H1 (cell line): Measurements from ENCODE around the gene CELF1. TPM values are rescaled to one million over a fixed set of nuclear protein-coding genes. Genes with fewer than 3 reads are reported as not detected.

Source experiments
- CTCF ChIA-PET: fragments of 300-600 bp; sonication (Branson Sonifier 250); formaldehyde crosslinking; loops from one replicate; lab custom pipeline; 2021; ENCODE audit not compliant: partially characterized antibody; lab: Charles Lee
- POLR2A ChIA-PET: fragments of 300-600 bp; sonication (Branson Sonifier 250); formaldehyde crosslinking; loops from one replicate; lab custom pipeline; 2021; ENCODE audit warnings: inconsistent platforms; ENCODE audit not compliant: partially characterized antibody; lab: Charles Lee
- DNase-seq, 2 experiments: peaks; one replicate each; pipeline versions ENCODE4 v3.0.0 to v3.0.0-alpha.2; 2010 to 2022; ENCODE audit warnings: low spot score in 2 of 2, low read depth in 1 of 2, mixed read lengths in 1 of 2
- FAIRE-seq: peaks from 2 replicates; lab custom pipeline; 2011; peaks lifted over from hg19 to GRCh38; lab: Jason Lieb, UNC
- H2AFZ ChIP-seq: 2 replicates; pipeline ENCODE4 v1.8.1; 2012; ENCODE audit warnings: low read length, inconsistent platforms
- H2AK5ac ChIP-seq: 2 replicates; pipeline ENCODE4 v1.6.1; 2013; ENCODE audit warnings: low read depth, low read length
- H2BK120ac ChIP-seq: replicated peaks from 2 replicates; pipeline ENCODE3; 2013; ENCODE audit warnings: low read depth, low read length, inconsistent platforms
- H2BK12ac ChIP-seq: 2 replicates; pipeline ENCODE4 v1.6.1; 2013; ENCODE audit warnings: low read depth, low read length
- H2BK15ac ChIP-seq: 2 replicates; pipeline ENCODE4 v1.6.1; 2013; ENCODE audit warnings: low read length
- H2BK20ac ChIP-seq: 2 replicates; pipeline ENCODE4 v1.6.1; 2013; ENCODE audit warnings: low read length
- H2BK5ac ChIP-seq: 2 replicates; pipeline ENCODE4 v1.6.1; 2013; ENCODE audit warnings: low read depth, low read length
- H3K14ac ChIP-seq: 2 replicates; pipeline ENCODE4 v1.6.1; 2013; ENCODE audit warnings: inconsistent platforms; ENCODE audit not compliant: insufficient read length
- H3K18ac ChIP-seq: 2 replicates; pipeline ENCODE4 v1.6.1; 2013; ENCODE audit warnings: low read length; ENCODE audit errors: extremely low read depth
- H3K23ac ChIP-seq: 2 replicates; pipeline ENCODE4 v1.6.1; 2013; ENCODE audit warnings: inconsistent platforms; ENCODE audit not compliant: insufficient read length
- H3K23me2 ChIP-seq: 2 replicates; pipeline ENCODE4 v1.6.1; 2013; ENCODE audit warnings: low read depth, low read length
- H3K27ac ChIP-seq: 2 replicates; pipeline ENCODE4 v1.6.1; 2011; ENCODE audit warnings: low read depth, low read length, inconsistent platforms
- H3K27me3 ChIP-seq, 4 experiments: replicated peaks in 1 of 4; 1 replicate in 1 of 4; 2 replicates in 3 of 4; pipeline versions ENCODE4 v1.6.1 to v1.8.1; 2011 to 2013; ENCODE audit warnings: low read length in 3 of 4, mild to moderate bottlenecking in 3 of 4, inconsistent platforms in 2 of 4, mixed read lengths in 2 of 4, moderate library complexity in 1 of 4; ENCODE audit not compliant: control insufficient read depth in 3 of 4, insufficient read depth in 3 of 4; ENCODE audit errors: extremely low read depth in 1 of 4
- H3K36me3 ChIP-seq, 4 experiments: 2 replicates each; pipeline versions ENCODE4 v1.6.1 to v1.8.1; 2011 to 2013; ENCODE audit warnings: mild to moderate bottlenecking in 4 of 4, low read length in 3 of 4, moderate library complexity in 2 of 4, control low read depth in 1 of 4, inconsistent platforms in 1 of 4; ENCODE audit not compliant: insufficient read depth in 4 of 4, control insufficient read depth in 2 of 4
- H3K4ac ChIP-seq: replicated peaks from 2 replicates; pipeline ENCODE3; 2013; ENCODE audit warnings: low read length, low read depth, mixed read lengths, inconsistent platforms; ENCODE audit not compliant: insufficient read length
- H3K4me1 ChIP-seq, 4 experiments: replicated peaks in 1 of 4; 1 replicate in 1 of 4; 2 replicates in 3 of 4; pipeline versions ENCODE4 v1.6.1 to v1.8.1; 2011 to 2013; ENCODE audit warnings: low read length in 3 of 4, inconsistent platforms in 2 of 4, mixed read lengths in 1 of 4; ENCODE audit not compliant: insufficient read depth in 4 of 4, control insufficient read depth in 3 of 4
- H3K4me2 ChIP-seq, 2 experiments: 2 replicates each; pipeline versions ENCODE4 v1.6.1 to v1.8.1; 2011 to 2013; ENCODE audit warnings: low read depth in 2 of 2, low read length in 2 of 2, control low read depth in 1 of 2, inconsistent platforms in 1 of 2, mild to moderate bottlenecking in 1 of 2; ENCODE audit not compliant: insufficient read depth in 1 of 2
- H3K4me3 ChIP-seq, 4 experiments: fragments of 200-600, 300-600 bp in 1 of 4; sonication (generic), shearing (Covaris generic), sonication (Bioruptor Twin) in 1 of 4; 2 replicates each; pipeline versions ENCODE4 v1.5.1 to v1.8.1; 2011 to 2016; ENCODE audit warnings: low read length in 4 of 4, low read depth in 3 of 4, control low read depth in 2 of 4, inconsistent platforms in 2 of 4, mild to moderate bottlenecking in 2 of 4, mixed read lengths in 1 of 4, moderate library complexity in 1 of 4; ENCODE audit not compliant: insufficient read depth in 2 of 4; ENCODE audit errors: extremely low read depth in 1 of 4
- H3K56ac ChIP-seq: replicated peaks from 2 replicates; pipeline ENCODE3; 2013; ENCODE audit warnings: low read depth, mild to moderate bottlenecking, mixed read lengths, low read length, inconsistent platforms; ENCODE audit not compliant: insufficient read length
- H3K79me1 ChIP-seq: 2 replicates; pipeline ENCODE4 v1.6.1; 2013; ENCODE audit warnings: low read depth, low read length, control low read depth
- H3K79me2 ChIP-seq, 2 experiments: 2 replicates each; pipeline versions ENCODE4 v1.6.1 to v1.8.1; 2012 to 2013; ENCODE audit warnings: low read length in 2 of 2, mild to moderate bottlenecking in 2 of 2, inconsistent platforms in 1 of 2; ENCODE audit not compliant: insufficient read depth in 2 of 2, control insufficient read depth in 1 of 2
- H3K9ac ChIP-seq, 4 experiments: replicated peaks in 1 of 4; 1 replicate in 1 of 4; 2 replicates in 3 of 4; pipeline versions ENCODE4 v1.6.1 to v1.8.1; 2011 to 2013; ENCODE audit warnings: low read depth in 3 of 4, low read length in 3 of 4, control low read depth in 2 of 4, mild to moderate bottlenecking in 2 of 4, moderate library complexity in 2 of 4, inconsistent platforms in 1 of 4; ENCODE audit errors: extremely low read depth in 1 of 4
- H3K9me3 ChIP-seq, 2 experiments: 2 replicates each; pipeline versions ENCODE4 v1.6.1 to v1.8.1; 2012 to 2013; ENCODE audit warnings: mild to moderate bottlenecking in 2 of 2, moderate library complexity in 2 of 2, control low read depth in 1 of 2, inconsistent platforms in 1 of 2, low read depth in 1 of 2, low read length in 1 of 2, mixed read lengths in 1 of 2; ENCODE audit not compliant: insufficient read depth in 2 of 2
- H4K20me1 ChIP-seq, 2 experiments: replicated peaks in 1 of 2; 2 replicates each; pipeline versions ENCODE3 to v1.8.1; 2011 to 2013; ENCODE audit warnings: inconsistent platforms in 2 of 2, low read length in 2 of 2, mild to moderate bottlenecking in 1 of 2; ENCODE audit not compliant: insufficient read depth in 2 of 2, control insufficient read depth in 1 of 2
- H4K5ac ChIP-seq: 2 replicates; pipeline ENCODE4 v1.6.1; 2013; ENCODE audit warnings: low read length, low read depth, mixed read lengths, inconsistent platforms; ENCODE audit not compliant: insufficient read length
- H4K8ac ChIP-seq: 2 replicates; pipeline ENCODE4 v1.8.0; 2013; ENCODE audit warnings: mild to moderate bottlenecking, moderate library complexity, low read length, inconsistent platforms; ENCODE audit not compliant: insufficient read depth; ENCODE audit errors: extremely low read depth
- H4K91ac ChIP-seq: replicated peaks from 2 replicates; pipeline ENCODE3; 2013; ENCODE audit warnings: low read length, mixed read lengths, inconsistent platforms; ENCODE audit not compliant: insufficient read length
- MAFK ChIP-seq: IDR thresholded peaks from 2 replicates; pipeline ENCODE4 v1.6.1; 2012; ENCODE audit warnings: low read depth, mild to moderate bottlenecking, improper control_type of control experiment, low read length
- POLR2AphosphoS5 ChIP-seq: IDR thresholded peaks from 2 replicates; pipeline ENCODE4 v1.6.1; 2011; ENCODE audit warnings: low read depth, low read length
- WGBS, 2 experiments: shearing (Covaris generic) in 1 of 2; methylation state at CpG; one replicate each; pipeline versions ENCODE4 v1.1.6 to v1.1.7; 2013 to 2015; ENCODE audit warnings: low lambda C conversion rate in 2 of 2, mixed read lengths in 2 of 2, inconsistent platforms in 1 of 2, low coverage in 1 of 2, missing lambda C conversion rate in 1 of 2; ENCODE audit not compliant: insufficient replicate concordance in 2 of 2, insufficient coverage in 1 of 2, insufficient read length in 1 of 2; ENCODE audit errors: extremely low coverage in 1 of 2, missing lambda C conversion rate in 1 of 2; 5-methylcytosine and 5-hydroxymethylcytosine counted together
- polyA plus RNA-seq, 7 experiments: library from polyadenylated mRNA; depleted of rRNA in 3 of 7; stranded (reverse) in 5 of 7; unstranded in 2 of 7; fragments of >200 nt in 5 of 7; fragments of 200-250 nt in 2 of 7; gene quantifications; 1 replicate in 5 of 7; 2 replicates in 1 of 7; 4 replicates in 1 of 7; pipeline versions ENCODE4 v1.2.1 to v1.2.3, GENCODE V29; 2011 to 2013; ENCODE audit warnings: missing spikeins in 2 of 7, mixed read lengths in 2 of 7
- total RNA-seq: library from RNA; stranded (reverse); fragmentation: NEBNext Ultra II Directional; extraction: Animal tissue kit (Norgen Biotek cat#: 25700); gene quantifications from 2 replicates; pipeline ENCODE4 v1.2.1, GENCODE V29; 2021

CELF1 gene
- total and polyA plus RNA-seq, 2 of the 8 experiments (the other 6 are each of a cell fraction or from before 2014, with no cell fraction given) = 131 to 197 TPM

DNA sequence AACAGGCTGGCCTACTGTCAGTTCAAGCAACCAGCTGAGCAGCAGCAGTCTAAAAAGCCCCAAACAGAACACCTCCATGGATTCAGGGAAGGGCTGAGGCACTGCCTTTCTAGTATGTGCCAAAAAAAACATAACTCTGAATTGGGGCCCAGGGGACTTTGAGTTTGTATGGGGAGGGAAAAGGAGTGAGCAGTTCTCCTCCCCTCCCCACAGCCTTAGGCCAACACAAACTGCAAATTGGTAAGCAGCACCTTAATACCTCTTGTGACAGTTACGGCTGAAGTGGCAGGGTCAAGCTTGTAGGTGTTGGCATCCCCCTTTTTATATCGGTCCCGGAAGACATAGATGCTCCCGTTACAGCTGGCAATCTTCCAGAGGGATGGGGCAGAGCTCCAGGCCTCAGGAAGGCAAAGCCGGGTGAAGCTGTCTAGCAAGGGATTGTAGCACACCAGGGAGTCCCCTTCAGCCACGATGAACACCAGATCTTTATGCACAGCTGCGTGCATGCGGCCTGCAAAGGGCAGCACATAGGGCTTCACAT is 19.9 kb upstream of the CELF1 start:
- H2AK5ac ChIP-seq = no peak overlapping the region
- H4K5ac ChIP-seq = no peak overlapping the region
- 88% methylated on average over 8 of the region's 8 CpGs; no CpG with 5 or more reads in 1 of the 2 experiments for WGBS, 2 experiments
- POLR2A ChIA-PET = interaction anchor here (0.7 to 4.2 kb wide), 9 partner anchors 9 to 155 kb away, joined by 3 to 25 read pairs (median 5); partner anchors contain the start of genes C1QTNF4, CELF1 and FAM180B
- no peak overlapping the region for H2BK15ac ChIP-seq
- H2BK5ac ChIP-seq = no peak overlapping the region
- H3K79me2 ChIP-seq = peaks cover 0 to 15% of the 10 kb centered on the region in 2 experiments; a peak in 2 of 4 replicates
- peaks cover 0 to 2% (median under 1%) of the 10 kb centered on the region in 4 experiments; a peak in 2 of 7 replicates for H3K4me1 ChIP-seq
- H3K4me3 ChIP-seq = no peak overlapping the region
- no peak overlapping the region for H3K4me2 ChIP-seq
- peaks cover 0 to 8% of the 10 kb centered on the region in 2 experiments for H4K20me1 ChIP-seq
- no peak overlapping the region for H2BK120ac ChIP-seq
- H3K79me1 ChIP-seq = peaks cover 8% of the 10 kb centered on the region; the same call in 1 of the 2 replicates
- no peaks in the 10 kb centered on the region for H3K23me2 ChIP-seq
- H3K9me3 ChIP-seq = no peaks in the 10 kb centered on the region
- no peak overlapping the region for H3K23ac ChIP-seq
- H3K27ac ChIP-seq = no peak overlapping the region
- no peak for DNase-seq
- CTCF ChIA-PET = interaction anchor here (2.0 kb wide), 1 partner anchor 45 kb away, joined by 5 read pairs; no protein-coding TSS in a partner anchor
- no peak overlapping the region for H3K56ac ChIP-seq
- H4K8ac ChIP-seq = no peak overlapping the region
- no peak overlapping the region for H3K14ac ChIP-seq
- H3K36me3 ChIP-seq = peaks cover 11 to 46% (median 24%) of the 10 kb centered on the region in 4 experiments
- H2BK12ac ChIP-seq = no peak overlapping the region
- no peak overlapping the region for H4K91ac ChIP-seq
- no peak overlapping the region for H2AFZ ChIP-seq
- H3K18ac ChIP-seq = no peak overlapping the region
- no peak overlapping the region for H3K9ac ChIP-seq
- FAIRE-seq = no peak
- H2BK20ac ChIP-seq = no peak overlapping the region
- 0 out of 2 replicates have a peak, but pooled peaks have one; percentile 4 for TF ChIP-seq POLR2AphosphoS5
- TF ChIP-seq MAFK = no peak
- no peak overlapping the region for H3K4ac ChIP-seq
- H3K27me3 ChIP-seq = no peaks in the 10 kb centered on the region
